ENCODE data around the gene STARD13. TPM values are rescaled to one million over a fixed set of nuclear protein-coding genes. Genes with fewer than 3 reads are reported as not detected.

STARD13 gene
- total RNA-seq, 6 experiments from 2014 or later, result 7.0 to 16.1 (median 9.8) TPM

GRCh38 chr13:33139184-33139583 is 146.4 kb downstream of the STARD13 start:
- H3K4me1 ChIP-seq, result no peaks in the 10 kb centered on the region
- no peak overlapping the region for H3K4me3 ChIP-seq
- H3K9me3 ChIP-seq, result no peaks in the 10 kb centered on the region
- TF ChIP-seq POLR2A (IDR thresholded peaks at IDR 0.05) (no peak), CTCF (IDR thresholded peaks at IDR 0.05) (no peak)
- H3K36me3 ChIP-seq, result no peaks in the 10 kb centered on the region
- no peak overlapping the region for H3K27ac ChIP-seq
- peak; percentile 36 to 76 (median 52) for ATAC-seq
- peak in 2 of 3 donors; percentile 27 to 55 for DNase-seq
- intact Hi-C loops (cut with DNase I), result no loop called here
- WGBS (ENCODE audit: insufficient coverage, low coverage, low lambda C conversion rate, missing lambda C conversion rate), result no CpG with 5 or more reads among the region's 1 CpG
- H3K27me3 ChIP-seq, result no peaks in the 10 kb centered on the region

GRCh38 chr13:33138441-33138840 is 147.1 kb downstream of the STARD13 start:
- Histone ChIP-seq H3K27ac (no peak overlapping the region), H3K4me1 (no peaks in the 10 kb centered on the region), H3K27me3 (no peaks in the 10 kb centered on the region), H3K4me3 (no peak overlapping the region), H3K36me3 (no peaks in the 10 kb centered on the region), H3K9me3 (no peaks in the 10 kb centered on the region)
- WGBS (ENCODE audit: insufficient coverage, low coverage, low lambda C conversion rate, missing lambda C conversion rate), result 92% methylated on average over 13 of the region's 14 CpGs
- TF ChIP-seq POLR2A (IDR thresholded peaks at IDR 0.05), result no peak
- TF ChIP-seq CTCF (IDR thresholded peaks at IDR 0.05), result no peak
- ATAC-seq, result no peak
- no peak for DNase-seq
- intact Hi-C loops (cut with DNase I), result no loop called here

- H3K4me1 ChIP-seq, result no peaks in the 10 kb centered on the region
- DNase-seq (no peak), ATAC-seq (no peak)
- intact Hi-C loops (cut with DNase I), result no loop called here
- H3K9me3 ChIP-seq, result no peaks in the 10 kb centered on the region
- TF ChIP-seq CTCF (IDR thresholded peaks at IDR 0.05), result no peak
- TF ChIP-seq POLR2A (IDR thresholded peaks at IDR 0.05), result no peak
- H3K36me3 ChIP-seq, result no peaks in the 10 kb centered on the region
- no peak overlapping the region for H3K27ac ChIP-seq
- WGBS (ENCODE audit: insufficient coverage, low coverage, low lambda C conversion rate, missing lambda C conversion rate), result 93% methylated on average over 4 of the region's 4 CpGs
- H3K4me3 ChIP-seq, result no peak overlapping the region
- no peaks in the 10 kb centered on the region for H3K27me3 ChIP-seq
Measured at GRCh38 chr13:33137721-33138120, 147.8 kb downstream of the STARD13 start.

GRCh38 chr13:33135097-33135496 is 150.5 kb downstream of the STARD13 start:
- no peak for DNase-seq
- intact Hi-C loops (cut with DNase I), result no loop called here
- no peak for TF ChIP-seq POLR2A (IDR thresholded peaks at IDR 0.05)
- no peak for TF ChIP-seq CTCF (IDR thresholded peaks at IDR 0.05)
- Histone ChIP-seq H3K27ac (no peak overlapping the region), H3K27me3 (no peaks in the 10 kb centered on the region), H3K4me3 (no peak overlapping the region), H3K36me3 (no peaks in the 10 kb centered on the region), H3K4me1 (no peaks in the 10 kb centered on the region), H3K9me3 (no peaks in the 10 kb centered on the region)
- ATAC-seq, result no peak
- WGBS (ENCODE audit: insufficient coverage, low coverage, low lambda C conversion rate, missing lambda C conversion rate), result no CpG with 5 or more reads among the region's 1 CpG

- DNase-seq (no peak), ATAC-seq (no peak)
- TF ChIP-seq POLR2A (IDR thresholded peaks at IDR 0.05) (no peak), CTCF (IDR thresholded peaks at IDR 0.05) (no peak)
- Histone ChIP-seq H3K4me3 (no peak overlapping the region), H3K27ac (no peak overlapping the region), H3K27me3 (no peaks in the 10 kb centered on the region), H3K36me3 (no peaks in the 10 kb centered on the region), H3K9me3 (no peaks in the 10 kb centered on the region), H3K4me1 (no peaks in the 10 kb centered on the region)
- intact Hi-C loops (cut with DNase I), result no loop called here
- 72% methylated on average over 3 of the region's 3 CpGs for WGBS (ENCODE audit: insufficient coverage, low coverage, low lambda C conversion rate, missing lambda C conversion rate)
Measured at GRCh38 chr13:33134213-33134612, 151.3 kb downstream of the STARD13 start.

Measured in right lobe of liver (tissue), 6 donors.